ENCODE measurements around the gene R3HCC1L. TPM values are rescaled to one million over a fixed set of nuclear protein-coding genes. Genes with fewer than 3 reads are reported as not detected.

The R3HCC1L gene
- total and polyA plus RNA-seq, 9 of the 15 experiments (the other 6 are each of a cell fraction or from before 2014, with no cell fraction given): 9.1 to 17.8 (median 12.6) TPM

- 0 out of 2 replicates have a peak, but pooled peaks have one; percentile 34 for TF ChIP-seq SMAD4 (CRISPR knock-in tag; conservative IDR thresholded peaks at IDR 0.05)
- no peak for TF ChIP-seq ZNF253 (CRISPR knock-in tag; conservative IDR thresholded peaks at IDR 0.05)
- no peak for TF ChIP-seq NUFIP1 (IDR thresholded peaks at IDR 0.05; ENCODE audit: partially characterized antibody)
- TF ChIP-seq, protein P1, sequence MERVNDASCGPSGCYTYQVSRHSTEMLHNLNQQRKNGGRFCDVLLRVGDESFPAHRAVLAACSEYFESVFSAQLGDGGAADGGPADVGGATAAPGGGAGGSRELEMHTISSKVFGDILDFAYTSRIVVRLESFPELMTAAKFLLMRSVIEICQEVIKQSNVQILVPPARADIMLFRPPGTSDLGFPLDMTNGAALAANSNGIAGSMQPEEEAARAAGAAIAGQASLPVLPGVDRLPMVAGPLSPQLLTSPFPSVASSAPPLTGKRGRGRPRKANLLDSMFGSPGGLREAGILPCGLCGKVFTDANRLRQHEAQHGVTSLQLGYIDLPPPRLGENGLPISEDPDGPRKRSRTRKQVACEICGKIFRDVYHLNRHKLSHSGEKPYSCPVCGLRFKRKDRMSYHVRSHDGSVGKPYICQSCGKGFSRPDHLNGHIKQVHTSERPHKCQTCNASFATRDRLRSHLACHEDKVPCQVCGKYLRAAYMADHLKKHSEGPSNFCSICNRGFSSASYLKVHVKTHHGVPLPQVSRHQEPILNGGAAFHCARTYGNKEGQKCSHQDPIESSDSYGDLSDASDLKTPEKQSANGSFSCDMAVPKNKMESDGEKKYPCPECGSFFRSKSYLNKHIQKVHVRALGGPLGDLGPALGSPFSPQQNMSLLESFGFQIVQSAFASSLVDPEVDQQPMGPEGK (CRISPR knock-in tag; IDR thresholded peaks at IDR 0.05; ENCODE audit: borderline replicate concordance): no peak
- TF ChIP-seq HOXB6 (CRISPR knock-in tag; IDR thresholded peaks at IDR 0.05; ENCODE audit: borderline replicate concordance): no peak
- TF ChIP-seq STAT5A (IDR thresholded peaks at IDR 0.05; ENCODE audit: borderline replicate concordance, low read length): peak; percentile 83
- no peak for TF ChIP-seq L3MBTL2 (IDR thresholded peaks at IDR 0.05)
- no peak for TF ChIP-seq CBX2 (IDR thresholded peaks at IDR 0.05; ENCODE audit: insufficient read depth, low read length, poor library complexity, severe bottlenecking)
- TF ChIP-seq ZNF589 (CRISPR knock-in tag; IDR thresholded peaks at IDR 0.05; ENCODE audit: low read depth): no peak
- TF ChIP-seq NFE2L1 (tag; IDR thresholded peaks at IDR 0.05; ENCODE audit: borderline replicate concordance, low read depth): no peak
- no peak for TF ChIP-seq PTRF (tag; IDR thresholded peaks at IDR 0.05)
- TF ChIP-seq, protein P2, sequence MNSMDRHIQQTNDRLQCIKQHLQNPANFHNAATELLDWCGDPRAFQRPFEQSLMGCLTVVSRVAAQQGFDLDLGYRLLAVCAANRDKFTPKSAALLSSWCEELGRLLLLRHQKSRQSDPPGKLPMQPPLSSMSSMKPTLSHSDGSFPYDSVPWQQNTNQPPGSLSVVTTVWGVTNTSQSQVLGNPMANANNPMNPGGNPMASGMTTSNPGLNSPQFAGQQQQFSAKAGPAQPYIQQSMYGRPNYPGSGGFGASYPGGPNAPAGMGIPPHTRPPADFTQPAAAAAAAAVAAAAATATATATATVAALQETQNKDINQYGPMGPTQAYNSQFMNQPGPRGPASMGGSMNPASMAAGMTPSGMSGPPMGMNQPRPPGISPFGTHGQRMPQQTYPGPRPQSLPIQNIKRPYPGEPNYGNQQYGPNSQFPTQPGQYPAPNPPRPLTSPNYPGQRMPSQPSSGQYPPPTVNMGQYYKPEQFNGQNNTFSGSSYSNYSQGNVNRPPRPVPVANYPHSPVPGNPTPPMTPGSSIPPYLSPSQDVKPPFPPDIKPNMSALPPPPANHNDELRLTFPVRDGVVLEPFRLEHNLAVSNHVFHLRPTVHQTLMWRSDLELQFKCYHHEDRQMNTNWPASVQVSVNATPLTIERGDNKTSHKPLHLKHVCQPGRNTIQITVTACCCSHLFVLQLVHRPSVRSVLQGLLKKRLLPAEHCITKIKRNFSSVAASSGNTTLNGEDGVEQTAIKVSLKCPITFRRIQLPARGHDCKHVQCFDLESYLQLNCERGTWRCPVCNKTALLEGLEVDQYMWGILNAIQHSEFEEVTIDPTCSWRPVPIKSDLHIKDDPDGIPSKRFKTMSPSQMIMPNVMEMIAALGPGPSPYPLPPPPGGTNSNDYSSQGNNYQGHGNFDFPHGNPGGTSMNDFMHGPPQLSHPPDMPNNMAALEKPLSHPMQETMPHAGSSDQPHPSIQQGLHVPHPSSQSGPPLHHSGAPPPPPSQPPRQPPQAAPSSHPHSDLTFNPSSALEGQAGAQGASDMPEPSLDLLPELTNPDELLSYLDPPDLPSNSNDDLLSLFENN (IDR thresholded peaks at IDR 0.05; ENCODE audit: low read depth in 2 of 2, low read length in 2 of 2): peak in 1 of 2 experiments; percentile 91; a peak in 2 of 4 replicates
- TF ChIP-seq, protein P3, sequence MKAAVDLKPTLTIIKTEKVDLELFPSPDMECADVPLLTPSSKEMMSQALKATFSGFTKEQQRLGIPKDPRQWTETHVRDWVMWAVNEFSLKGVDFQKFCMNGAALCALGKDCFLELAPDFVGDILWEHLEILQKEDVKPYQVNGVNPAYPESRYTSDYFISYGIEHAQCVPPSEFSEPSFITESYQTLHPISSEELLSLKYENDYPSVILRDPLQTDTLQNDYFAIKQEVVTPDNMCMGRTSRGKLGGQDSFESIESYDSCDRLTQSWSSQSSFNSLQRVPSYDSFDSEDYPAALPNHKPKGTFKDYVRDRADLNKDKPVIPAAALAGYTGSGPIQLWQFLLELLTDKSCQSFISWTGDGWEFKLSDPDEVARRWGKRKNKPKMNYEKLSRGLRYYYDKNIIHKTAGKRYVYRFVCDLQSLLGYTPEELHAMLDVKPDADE (conservative IDR thresholded peaks at IDR 0.05; ENCODE audit: control insufficient read depth, low read depth, low read length): no peak
- no peak for TF ChIP-seq HNRNPK (IDR thresholded peaks at IDR 0.05; ENCODE audit: low read depth, low read length, poor library complexity, severe bottlenecking)
- no peak for TF ChIP-seq SMAD2 (IDR thresholded peaks at IDR 0.05; ENCODE audit: low read depth, low read length)
- TF ChIP-seq POLR3G (IDR thresholded peaks at IDR 0.05; ENCODE audit: extremely low read depth, insufficient read length, insufficient replicate concordance): no peak
- no peak for TF ChIP-seq CREBBP (IDR thresholded peaks at IDR 0.05; ENCODE audit: low read depth, low read length)
- peak; percentile 79; the same call in 1 of the 2 replicates for TF ChIP-seq SMARCC2 (IDR thresholded peaks at IDR 0.05; ENCODE audit: low read depth)
- TF ChIP-seq ETS2 (tag; IDR thresholded peaks at IDR 0.05; ENCODE audit: borderline replicate concordance, poor library complexity, severe bottlenecking): no peak
- no peak for TF ChIP-seq SIX5 (IDR thresholded peaks at IDR 0.05; ENCODE audit: borderline replicate concordance in 1 of 2, insufficient read depth in 1 of 2, low read depth in 1 of 2, low read length in 2 of 2)
- no peak for TF ChIP-seq KLF6 (CRISPR knock-in tag; IDR thresholded peaks at IDR 0.05; ENCODE audit: borderline replicate concordance)
- TF ChIP-seq ZNF197 (CRISPR knock-in tag; IDR thresholded peaks at IDR 0.05; ENCODE audit: low read depth): peak; percentile 82; the same call in 1 of the 2 replicates
These were observed 102.4 kb downstream of the R3HCC1L start (continued) for GRCh38 chr10:98236862-98237261.
